ENCODE data around the gene GUCA2B. TPM values are rescaled to one million over a fixed set of nuclear protein-coding genes. Genes with fewer than 3 reads are reported as not detected.

Gene GUCA2B
- total and polyA plus RNA-seq, 4 donors, result 1.7 to 3.3 TPM; not detected in 2

DNA sequence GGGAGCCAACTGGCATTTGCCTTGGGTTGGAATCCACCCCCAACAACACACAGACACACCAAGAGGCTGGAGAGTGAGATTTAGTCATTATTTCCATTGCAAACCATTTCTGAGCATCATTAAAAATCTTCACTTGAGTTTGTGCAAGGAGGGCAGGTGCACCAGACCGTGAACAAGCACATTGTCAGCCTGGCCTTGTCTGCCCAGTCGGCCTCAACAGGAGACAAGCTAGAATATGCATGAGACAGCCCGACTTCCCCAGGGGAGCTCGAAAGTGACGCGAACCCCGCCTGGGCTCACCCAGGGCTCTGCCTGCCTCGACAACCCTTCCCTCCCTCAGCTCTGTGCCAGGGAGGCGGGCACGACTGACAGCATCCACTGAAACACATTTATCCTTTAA lies 15.4 kb upstream of the GUCA2B start:
- TF ChIP-seq REST (IDR thresholded peaks at IDR 0.05) (no peak), TAF1 (conservative IDR thresholded peaks at IDR 0.05) (no peak), RAD21 (IDR thresholded peaks at IDR 0.05) (no peak), GABPA (IDR thresholded peaks at IDR 0.05 in 1 of 2, conservative IDR thresholded peaks at IDR 0.05 in 1 of 2) (no peak), HNF4A (conservative IDR thresholded peaks at IDR 0.05) (no peak), FOXA2 (IDR thresholded peaks at IDR 0.05) (no peak), NR2F2 (IDR thresholded peaks at IDR 0.05) (no peak), CTCF (IDR thresholded peaks at IDR 0.05; ENCODE audit: low read depth, low read length, missing input control) (no peak)
- Histone ChIP-seq H3K4me1 (ENCODE audit: control insufficient read depth in 4 of 4, insufficient read depth in 4 of 4, low read length in 3 of 4) (no peaks in the 10 kb centered on the region), H3K27me3 (ENCODE audit: control insufficient read depth in 4 of 4, insufficient read depth in 4 of 4, low read length in 3 of 4) (no peaks in the 10 kb centered on the region), H3K27ac (ENCODE audit: low read depth in 1 of 2, low read length in 2 of 2) (no peak overlapping the region), H3K9me3 (ENCODE audit: control insufficient read depth in 4 of 4, low read length in 3 of 4) (no peaks in the 10 kb centered on the region), H3K36me3 (ENCODE audit: control insufficient read depth in 4 of 4, insufficient read depth in 3 of 4, low read depth in 1 of 4, low read length in 3 of 4) (no peaks in the 10 kb centered on the region), H3K4me3 (ENCODE audit: low read depth in 1 of 3, low read length in 3 of 3) (no peak overlapping the region), H3K9ac (ENCODE audit: low read depth in 1 of 2, low read length in 2 of 2) (no peak overlapping the region)
- WGBS, result 83% methylated on average over 10 of the region's 10 CpGs
- no peak for DNase-seq (ENCODE audit: low spot score)

DNA sequence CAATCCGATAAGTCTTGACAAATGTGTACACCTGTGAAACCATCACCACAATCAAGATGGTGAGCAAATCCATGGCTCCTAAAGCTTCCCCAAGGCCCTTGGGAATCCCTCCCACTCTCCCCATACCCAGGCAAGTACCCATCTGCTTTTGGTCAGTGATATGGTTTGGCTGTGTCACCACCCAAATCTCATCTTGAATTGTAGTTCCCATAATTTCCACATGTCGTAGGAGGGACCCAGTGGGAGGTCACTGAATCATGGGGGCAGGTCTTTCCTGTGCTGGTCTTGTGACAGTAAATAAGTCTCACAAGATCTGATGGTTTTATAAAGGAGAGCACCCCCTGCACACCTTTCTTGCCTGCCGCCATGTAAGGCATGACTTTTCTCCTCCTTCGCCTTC lies 14.6 kb upstream of the GUCA2B start:
- H3K9me3 ChIP-seq (ENCODE audit: control insufficient read depth in 4 of 4, low read length in 3 of 4), result no peaks in the 10 kb centered on the region
- DNase-seq (ENCODE audit: low spot score), result no peak
- no peak overlapping the region for H3K4me3 ChIP-seq (ENCODE audit: low read depth in 1 of 3, low read length in 3 of 3)
- H3K4me1 ChIP-seq (ENCODE audit: control insufficient read depth in 4 of 4, insufficient read depth in 4 of 4, low read length in 3 of 4), result no peaks in the 10 kb centered on the region
- no peak overlapping the region for H3K9ac ChIP-seq (ENCODE audit: low read depth in 1 of 2, low read length in 2 of 2)
- no peak overlapping the region for H3K27ac ChIP-seq (ENCODE audit: low read depth in 1 of 2, low read length in 2 of 2)
- no peaks in the 10 kb centered on the region for H3K36me3 ChIP-seq (ENCODE audit: control insufficient read depth in 4 of 4, insufficient read depth in 3 of 4, low read depth in 1 of 4, low read length in 3 of 4)
- no peak for TF ChIP-seq HNF4G (IDR thresholded peaks at IDR 0.05)
- peaks cover 0 to 5% (median 0%) of the 10 kb centered on the region in 4 donors for H3K27me3 ChIP-seq (ENCODE audit: control insufficient read depth in 4 of 4, insufficient read depth in 4 of 4, low read length in 3 of 4)
- 95% methylated on average over 4 of the region's 4 CpGs for WGBS

- H3K27ac ChIP-seq (ENCODE audit: low read depth in 1 of 2, low read length in 2 of 2), result no peak overlapping the region
- H3K4me3 ChIP-seq (ENCODE audit: low read depth in 1 of 3, low read length in 3 of 3), result no peak overlapping the region
- no peak overlapping the region for H3K9ac ChIP-seq (ENCODE audit: low read depth in 1 of 2, low read length in 2 of 2)
- no peaks in the 10 kb centered on the region for H3K9me3 ChIP-seq (ENCODE audit: control insufficient read depth in 4 of 4, low read length in 3 of 4)
- H3K36me3 ChIP-seq (ENCODE audit: control insufficient read depth in 4 of 4, insufficient read depth in 3 of 4, low read depth in 1 of 4, low read length in 3 of 4), result no peaks in the 10 kb centered on the region
- 91% methylated on average over 3 of the region's 3 CpGs for WGBS
- peaks cover 0 to 5% (median 0%) of the 10 kb centered on the region in 4 donors for H3K27me3 ChIP-seq (ENCODE audit: control insufficient read depth in 4 of 4, insufficient read depth in 4 of 4, low read length in 3 of 4)
- H3K4me1 ChIP-seq (ENCODE audit: control insufficient read depth in 4 of 4, insufficient read depth in 4 of 4, low read length in 3 of 4), result no peaks in the 10 kb centered on the region
- DNase-seq (ENCODE audit: low spot score), result no peak
- TF ChIP-seq YY1 (IDR thresholded peaks at IDR 0.05) (no peak), RXRA (IDR thresholded peaks at IDR 0.05) (no peak), FOXA1 (IDR thresholded peaks at IDR 0.05) (no peak), JUND (IDR thresholded peaks at IDR 0.05) (no peak), ATF3 (IDR thresholded peaks at IDR 0.05) (no peak), HNF4G (IDR thresholded peaks at IDR 0.05) (no peak), MAX (IDR thresholded peaks at IDR 0.05) (no peak), REST (IDR thresholded peaks at IDR 0.05) (no peak), SP1 (IDR thresholded peaks at IDR 0.05) (no peak), EGR1 (IDR thresholded peaks at IDR 0.05; ENCODE audit: low read depth in 2 of 2) (no peak), FOXA2 (IDR thresholded peaks at IDR 0.05) (no peak), NR2F2 (IDR thresholded peaks at IDR 0.05) (no peak), CTCF (IDR thresholded peaks at IDR 0.05; ENCODE audit: low read depth, low read length, missing input control) (no peak), HNF4A (conservative IDR thresholded peaks at IDR 0.05) (no peak)
Observed at GRCh38 chr1:42139444-42139843, 13.8 kb upstream of the GUCA2B start.

Data from liver (tissue), 9 donors.